OCI-LY3 (cell line): ENCODE measurements around the gene SH3GL1.

Source experiments
- H2AFZ ChIP-seq: fragments of 200-600, 300-600 bp; shearing (Covaris generic); 2 replicates; pipeline ENCODE4 v1.6.0; 2014; ENCODE audit warnings: antibody characterized with exemption, low read depth, low read length
- H3K27ac ChIP-seq: fragments of 200-600, 300-600 bp; sonication (generic); 2 replicates; pipeline ENCODE4 v1.5.1; 2014; ENCODE audit warnings: mild to moderate bottlenecking, low read length, moderate library complexity, mixed read lengths
- H3K27me3 ChIP-seq: fragments of 200-600, 300-600 bp; sonication (generic); 2 replicates; pipeline ENCODE4 v1.6.1; 2014; ENCODE audit warnings: low read depth, low read length, mixed read lengths
- H3K36me3 ChIP-seq: fragments of 200-600, 300-600 bp; sonication (generic); replicated peaks from 2 replicates; pipeline ENCODE3; 2014; ENCODE audit warnings: low read depth, low read length, mixed read lengths
- H3K4me1 ChIP-seq: fragments of 300-600, 200-600 bp; sonication (generic); 2 replicates; pipeline ENCODE4 v1.6.1; 2014; ENCODE audit warnings: low read length, mixed read lengths
- H3K4me2 ChIP-seq: fragments of 200-600, 300-600 bp; sonication (generic); 2 replicates; pipeline ENCODE4 v1.6.1; 2014; ENCODE audit warnings: low read length, mixed read lengths
- H3K4me3 ChIP-seq: fragments of 300-600, 200-600 bp; sonication (generic); 2 replicates; pipeline ENCODE4 v1.5.1; 2014; ENCODE audit warnings: antibody characterized with exemption, mild to moderate bottlenecking, low read length, moderate library complexity
- H3K79me2 ChIP-seq: fragments of 300-600, 200-600 bp; shearing (Covaris generic); 2 replicates; pipeline ENCODE4 v1.6.1; 2014; ENCODE audit warnings: mild to moderate bottlenecking, low read length, mixed read lengths
- H3K9ac ChIP-seq: fragments of 300-600, 200-600 bp; shearing (Covaris generic); 2 replicates; pipeline ENCODE4 v1.6.0; 2014; ENCODE audit warnings: mild to moderate bottlenecking, low read length, moderate library complexity
- H3K9me3 ChIP-seq: fragments of 200-600, 300-600 bp; shearing (Covaris generic); 2 replicates; pipeline ENCODE4 v1.6.1; 2014; ENCODE audit warnings: low read length, mixed read lengths; ENCODE audit not compliant: insufficient read depth
- H4K20me1 ChIP-seq: fragments of 200-600, 300-600 bp; sonication (generic); 2 replicates; pipeline ENCODE4 v1.6.1; 2016; ENCODE audit warnings: low read length, mixed read lengths; ENCODE audit not compliant: insufficient read depth
- CTCF ChIP-seq: fragments of 200-600, 300-600 bp; sonication (generic); IDR thresholded peaks from 2 replicates; pipeline ENCODE4 v1.5.1; 2014; ENCODE audit warnings: antibody characterized with exemption, low read length, low read depth
- EZH2phosphoT487 ChIP-seq: fragments of 200-600 bp; shearing (Covaris generic); IDR thresholded peaks from 2 replicates; pipeline ENCODE4 v1.6.1; 2018; ENCODE audit warnings: antibody characterized with exemption, mixed run types, low read depth

Gene SH3GL1

GRCh38 chr19:4434391-4434790 lies 34.0 kb upstream of the SH3GL1 start:
- no peaks in the 10 kb centered on the region for H3K27me3 ChIP-seq
- peaks cover 36% of the 10 kb centered on the region for H3K79me2 ChIP-seq
- H3K4me2 ChIP-seq, result no peak overlapping the region
- H3K9me3 ChIP-seq, result no peaks in the 10 kb centered on the region
- peaks cover 8% of the 10 kb centered on the region; the same call in 1 of the 2 replicates for H4K20me1 ChIP-seq
- no peak overlapping the region for H3K4me3 ChIP-seq
- H3K27ac ChIP-seq, result no peak overlapping the region
- H3K36me3 ChIP-seq, result peaks cover 71% of the 10 kb centered on the region
- no peaks in the 10 kb centered on the region for H3K4me1 ChIP-seq
- H2AFZ ChIP-seq, result no peak overlapping the region
- TF ChIP-seq EZH2phosphoT487 (no peak), CTCF (no peak)
- no peak overlapping the region for H3K9ac ChIP-seq

- Histone ChIP-seq H3K79me2 (peaks cover 31% of the 10 kb centered on the region), H3K4me3 (no peak overlapping the region), H2AFZ (no peak overlapping the region), H4K20me1 (peaks cover 8% of the 10 kb centered on the region; the same call in 1 of the 2 replicates), H3K4me2 (no peak overlapping the region), H3K27me3 (no peaks in the 10 kb centered on the region), H3K9ac (no peak overlapping the region), H3K27ac (no peak overlapping the region), H3K9me3 (no peaks in the 10 kb centered on the region), H3K4me1 (no peaks in the 10 kb centered on the region), H3K36me3 (peaks cover 75% of the 10 kb centered on the region)
- no peak for TF ChIP-seq EZH2phosphoT487
- TF ChIP-seq CTCF, result no peak
Observed at GRCh38 chr19:4432918-4433506, 32.7 kb upstream of the SH3GL1 start.

- Histone ChIP-seq H3K27ac (no peak overlapping the region), H3K36me3 (peaks cover 72% of the 10 kb centered on the region)
- TF ChIP-seq CTCF, result no peak
Observed at GRCh38 chr19:4431808-4432674, 31.7 kb upstream of the SH3GL1 start.

GRCh38 chr19:4431296-4431695 lies 30.9 kb upstream of the SH3GL1 start:
- H3K9ac ChIP-seq, result no peak overlapping the region
- H3K4me2 ChIP-seq, result no peak overlapping the region
- no peaks in the 10 kb centered on the region for H3K27me3 ChIP-seq
- H3K4me3 ChIP-seq, result no peak overlapping the region
- TF ChIP-seq CTCF, result no peak
- no peak for TF ChIP-seq EZH2phosphoT487
- H3K27ac ChIP-seq, result no peak overlapping the region
- H3K36me3 ChIP-seq, result peaks cover 69% of the 10 kb centered on the region
- H3K79me2 ChIP-seq, result peaks cover 20% of the 10 kb centered on the region
- no peak overlapping the region for H2AFZ ChIP-seq
- H3K9me3 ChIP-seq, result no peaks in the 10 kb centered on the region
- H3K4me1 ChIP-seq, result no peaks in the 10 kb centered on the region
- peaks cover 6% of the 10 kb centered on the region; the same call in 1 of the 2 replicates for H4K20me1 ChIP-seq

More at GRCh38 chr19:4431808-4432674, 31.7 kb upstream of the SH3GL1 start:
- H3K4me3 ChIP-seq, result no peak overlapping the region
- H3K4me1 ChIP-seq, result no peaks in the 10 kb centered on the region
- no peaks in the 10 kb centered on the region for H3K9me3 ChIP-seq
- H3K79me2 ChIP-seq, result peaks cover 26% of the 10 kb centered on the region
- peaks cover 8% of the 10 kb centered on the region; the same call in 1 of the 2 replicates for H4K20me1 ChIP-seq
- H3K9ac ChIP-seq, result no peak overlapping the region
- no peak overlapping the region for H2AFZ ChIP-seq
- H3K4me2 ChIP-seq, result no peak overlapping the region
- H3K27me3 ChIP-seq, result no peaks in the 10 kb centered on the region
